GM12872 (cell line): ENCODE measurements around the gene TXNDC5.

Source experiments
- CTCF ChIP-seq: IDR thresholded peaks from 3 replicates; pipeline ENCODE4 v1.5.1; 2011; ENCODE audit warnings: low read depth, mild to moderate bottlenecking, low read length, moderate library complexity; ENCODE audit not compliant: insufficient read depth

The TXNDC5 gene

DNA sequence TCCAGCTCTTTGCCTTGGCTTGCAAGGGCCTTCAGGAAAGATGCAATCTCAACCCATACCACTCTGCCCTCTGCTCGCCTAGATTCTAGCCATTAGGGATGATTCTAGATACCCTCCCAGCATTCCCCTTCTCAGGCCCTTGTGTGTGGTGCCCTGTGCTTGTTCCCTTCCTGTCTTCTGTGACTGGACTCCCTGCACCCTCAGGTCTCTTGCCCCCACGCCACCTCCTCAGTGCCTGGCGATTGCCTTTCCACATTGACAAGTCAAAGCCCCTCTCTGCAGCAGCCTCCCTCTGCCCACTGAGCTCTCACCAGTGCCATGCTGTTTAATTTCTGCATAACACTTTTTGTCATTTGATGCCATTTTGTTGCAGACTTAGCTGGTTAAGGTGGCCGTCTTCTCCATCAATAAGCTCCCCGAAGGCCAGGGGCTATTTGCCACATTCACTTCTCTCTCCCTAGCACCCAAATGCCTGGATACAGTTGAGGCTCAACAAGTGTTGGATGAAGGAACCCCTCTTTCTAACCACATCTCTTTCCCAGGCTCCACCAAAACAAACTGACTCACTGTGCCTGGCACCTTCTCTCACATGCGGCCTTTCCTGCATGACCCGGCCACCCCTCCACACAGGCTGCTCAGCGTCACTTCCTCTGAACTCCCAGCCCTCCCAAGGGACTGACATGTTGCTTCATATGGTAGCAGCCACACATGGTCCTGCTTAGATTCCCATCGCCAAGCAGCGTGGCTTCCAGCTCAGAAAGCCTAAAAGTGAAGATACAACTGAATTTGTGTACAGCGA, 4.6 kb upstream of the TXNDC5 start:
- no peak for TF ChIP-seq CTCF

DNA sequence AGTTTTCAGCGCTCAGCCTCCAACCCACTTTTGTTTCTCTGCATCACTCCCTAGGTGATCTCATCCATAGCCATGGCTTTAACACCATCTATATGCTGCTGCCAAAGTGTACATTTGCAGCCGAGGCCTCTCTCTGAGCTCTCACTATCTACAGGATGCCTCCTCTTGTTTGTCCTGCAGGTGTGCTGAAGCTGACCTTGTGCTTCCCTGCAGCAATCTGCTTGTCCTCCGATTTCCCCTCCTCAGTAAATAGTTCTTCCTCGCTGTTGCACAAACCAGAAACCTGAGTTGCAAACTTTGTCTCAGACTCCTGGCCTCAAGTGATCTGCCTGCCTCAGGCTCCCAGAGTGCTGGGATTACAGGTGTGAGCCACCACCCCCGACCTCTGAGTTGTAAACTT, 3.7 kb upstream of the TXNDC5 start:
- no peak for TF ChIP-seq CTCF

DNA sequence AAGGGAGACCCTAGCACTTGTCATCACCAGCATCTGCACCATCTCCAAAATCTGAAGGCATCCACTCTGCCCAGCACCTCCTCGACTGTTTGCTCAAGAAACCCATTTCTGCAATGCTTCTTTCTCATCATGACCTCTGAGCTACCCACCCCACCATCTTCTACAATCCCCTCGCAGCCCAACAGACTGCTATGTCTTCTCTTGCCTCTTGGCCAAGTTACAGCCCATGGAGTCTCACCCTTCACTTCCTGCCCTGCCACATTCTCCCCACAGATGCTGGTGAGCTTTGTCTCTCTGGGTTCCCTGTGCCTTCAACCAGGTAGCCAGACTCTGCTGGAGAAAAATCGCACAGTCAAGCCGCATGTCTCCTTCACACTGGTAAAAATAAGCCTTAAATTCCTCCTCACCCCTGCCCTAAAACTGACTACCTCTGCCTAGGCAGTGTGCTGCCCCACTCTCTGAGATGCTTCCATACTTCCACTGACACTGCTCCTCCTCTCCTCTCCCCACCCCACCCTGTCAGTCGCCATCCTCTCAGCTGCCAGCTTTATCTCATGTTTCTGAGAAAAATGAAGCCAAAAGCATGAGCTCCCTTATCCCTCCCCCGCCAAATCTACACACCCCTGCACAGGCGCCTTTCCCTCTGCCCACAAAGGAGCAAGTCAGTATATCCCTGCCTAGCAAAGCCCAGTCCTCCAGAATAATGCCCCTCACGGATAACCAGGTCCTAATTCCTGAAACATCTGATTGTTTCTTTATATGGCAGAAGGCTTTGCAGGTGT, 2.3 kb upstream of the TXNDC5 start:
- no peak for TF ChIP-seq CTCF

DNA sequence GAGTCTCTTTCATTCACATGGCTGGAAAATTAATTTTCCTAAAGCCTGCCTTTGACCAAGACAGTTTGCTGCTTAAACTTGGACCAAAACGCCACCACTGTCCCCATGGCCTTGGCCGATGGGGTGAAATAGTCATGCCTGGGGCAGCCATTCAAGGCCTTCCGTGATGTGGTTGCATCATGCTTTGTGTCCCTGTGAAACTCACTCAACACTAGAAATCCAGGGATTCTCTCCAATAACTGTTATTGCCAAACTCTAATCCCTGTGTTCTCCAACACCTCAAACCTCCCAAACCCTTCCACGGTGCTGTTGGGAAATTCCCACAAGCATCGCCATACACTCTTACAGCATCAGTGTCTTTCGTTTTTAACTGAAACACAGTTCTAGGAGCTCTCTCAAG, 1.4 kb upstream of the TXNDC5 start:
- TF ChIP-seq CTCF = no peak

DNA sequence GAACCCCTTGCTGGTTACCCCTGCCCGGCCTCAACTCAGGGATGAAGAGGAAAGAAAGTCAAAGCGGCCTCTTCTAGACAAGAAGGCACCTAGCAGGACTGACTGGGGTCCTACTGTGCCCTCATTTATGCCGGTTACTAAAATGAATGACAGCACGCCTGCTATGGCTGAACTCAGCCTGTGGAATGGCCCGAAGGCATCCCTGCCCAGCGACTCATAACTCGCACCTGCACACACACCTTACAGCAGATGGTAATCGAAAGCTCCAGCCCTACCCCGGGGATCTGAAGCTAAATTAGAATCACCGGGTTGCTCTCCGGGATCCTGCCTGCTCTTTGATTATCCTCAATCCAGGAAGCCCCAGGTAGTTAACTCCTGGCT, 747 bp upstream of the TXNDC5 start:
- no peak for TF ChIP-seq CTCF

DNA sequence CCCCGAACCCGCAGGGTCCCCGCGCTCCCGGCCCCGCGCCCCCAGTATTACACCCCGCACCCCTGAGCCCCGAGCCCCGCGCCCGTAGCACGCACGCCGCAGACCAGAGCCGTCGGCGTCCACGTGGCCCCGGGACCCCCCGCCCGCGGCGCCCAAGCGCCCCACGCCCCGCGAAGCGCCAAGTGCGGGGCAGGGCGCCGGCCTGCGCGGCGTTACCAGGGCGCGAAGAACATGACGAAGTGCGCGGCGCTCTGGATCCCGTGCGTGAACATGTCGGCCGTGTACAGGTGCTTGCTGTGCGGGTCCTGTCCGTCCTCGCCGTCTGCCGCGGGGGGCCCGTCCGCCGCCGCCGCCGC, 312 bp downstream of the TXNDC5 start:
- TF ChIP-seq CTCF = no peak

GRCh38 chr6:7909323-7910276, 988 bp downstream of the TXNDC5 start:
- no peak for TF ChIP-seq CTCF
